Measurements from ENCODE around the gene SLC22A23.

SLC22A23 gene

GRCh38 chr6:3468585-3468984 lies 11.7 kb upstream of the SLC22A23 start:
- no peak for DNase-seq

- no peak for DNase-seq
These were observed 11.1 kb upstream of the SLC22A23 start for GRCh38 chr6:3467996-3468395.

GRCh38 chr6:3466488-3467219 lies 9.8 kb upstream of the SLC22A23 start:
- DNase-seq, result no peak

- no peak for DNase-seq
These were observed 3.4 kb upstream of the SLC22A23 start for GRCh38 chr6:3460253-3460652.

GRCh38 chr6:3458706-3459421 lies 2.0 kb upstream of the SLC22A23 start:
- no peak for DNase-seq

- peak; percentile 50 for DNase-seq
These were observed 1.1 kb upstream of the SLC22A23 start for GRCh38 chr6:3457710-3458602.

GRCh38 chr6:3456395-3456897 lies 404 bp downstream of the SLC22A23 start:
- DNase-seq, result no peak

GRCh38 chr6:3455569-3456394 lies 1.1 kb downstream of the SLC22A23 start:
- no peak for DNase-seq

GRCh38 chr6:3455147-3455568 lies 1.7 kb downstream of the SLC22A23 start:
- no peak for DNase-seq

GRCh38 chr6:3454273-3455010 lies 2.4 kb downstream of the SLC22A23 start:
- no peak for DNase-seq

GRCh38 chr6:3453413-3454272 lies 3.2 kb downstream of the SLC22A23 start:
- no peak for DNase-seq

- no peak for DNase-seq
These were observed 5.4 kb downstream of the SLC22A23 start for GRCh38 chr6:3451498-3451897.

GRCh38 chr6:3450888-3451287 lies 6.0 kb downstream of the SLC22A23 start:
- DNase-seq, result no peak

- no peak for DNase-seq
These were observed 7.0 kb downstream of the SLC22A23 start for GRCh38 chr6:3449750-3450305.

GRCh38 chr6:3449321-3449720 lies 7.5 kb downstream of the SLC22A23 start:
- no peak for DNase-seq

GRCh38 chr6:3447005-3447404 lies 9.8 kb downstream of the SLC22A23 start:
- no peak for DNase-seq

- no peak for DNase-seq
These were observed 10.7 kb downstream of the SLC22A23 start for GRCh38 chr6:3446184-3446583.

GRCh38 chr6:3444276-3445088 lies 12.4 kb downstream of the SLC22A23 start:
- DNase-seq, result no peak

GRCh38 chr6:3443221-3443515 lies 13.7 kb downstream of the SLC22A23 start:
- DNase-seq, result no peak

Measured in COR-L47 (cell line).